Islet precursor cell (in vitro differentiated cells): ENCODE results near the gene WNT9A.

Source experiments
- DNase-seq: peaks from one replicate; pipeline ENCODE4 v3.0.0-alpha.2; 2018

Gene WNT9A

DNA sequence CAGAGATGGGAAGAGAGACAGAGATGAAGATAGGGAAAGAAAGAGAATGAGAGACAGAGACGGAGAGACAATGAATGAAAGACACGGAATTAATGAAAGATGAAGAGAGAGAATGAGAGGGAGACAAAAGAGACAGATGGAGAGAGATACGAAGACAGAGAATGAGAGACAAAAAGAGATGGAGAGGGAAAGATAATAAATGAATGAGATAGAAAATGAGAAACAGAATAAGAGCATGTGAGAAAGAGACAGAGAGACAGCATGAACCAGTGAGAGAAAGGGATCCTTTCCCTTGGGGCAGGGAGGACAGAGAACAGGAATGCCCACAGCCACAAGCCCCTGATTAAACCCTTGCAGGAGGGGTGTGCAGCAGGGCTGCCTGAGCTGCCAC is 5.3 kb upstream of the WNT9A start:
- DNase-seq = no peak

DNA sequence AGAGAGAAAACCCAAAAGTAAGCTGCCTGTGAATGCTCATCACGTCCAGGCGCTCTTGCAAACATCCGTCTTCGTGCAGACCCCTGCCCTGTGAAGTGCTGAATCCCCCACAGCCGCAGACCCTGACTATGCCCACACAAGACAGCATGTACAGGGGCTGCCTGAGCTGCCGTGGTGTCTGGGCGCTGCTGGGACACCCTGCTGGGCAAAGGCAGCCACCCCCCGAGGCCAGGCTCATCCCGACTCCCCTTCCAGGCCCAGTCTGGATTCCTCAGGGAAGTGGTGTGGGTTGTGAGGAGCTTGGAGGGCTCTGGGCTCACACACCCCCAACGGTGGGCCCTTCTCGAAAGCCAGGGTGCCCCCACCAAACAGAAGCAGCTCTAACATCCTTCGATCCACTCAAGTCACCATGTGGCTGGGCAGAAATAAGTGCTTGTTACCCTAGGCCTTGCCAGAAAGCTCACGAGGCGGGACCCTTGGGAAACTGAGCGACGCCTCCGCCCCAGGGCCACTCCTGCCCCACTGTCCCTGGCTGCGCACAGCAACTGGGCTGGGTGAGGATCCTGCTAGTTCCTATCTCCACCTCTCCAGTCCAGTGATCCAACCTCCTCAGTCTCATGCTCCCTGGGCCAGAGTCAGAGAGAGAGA is 4.8 kb upstream of the WNT9A start:
- peak; percentile 51 for DNase-seq

DNA sequence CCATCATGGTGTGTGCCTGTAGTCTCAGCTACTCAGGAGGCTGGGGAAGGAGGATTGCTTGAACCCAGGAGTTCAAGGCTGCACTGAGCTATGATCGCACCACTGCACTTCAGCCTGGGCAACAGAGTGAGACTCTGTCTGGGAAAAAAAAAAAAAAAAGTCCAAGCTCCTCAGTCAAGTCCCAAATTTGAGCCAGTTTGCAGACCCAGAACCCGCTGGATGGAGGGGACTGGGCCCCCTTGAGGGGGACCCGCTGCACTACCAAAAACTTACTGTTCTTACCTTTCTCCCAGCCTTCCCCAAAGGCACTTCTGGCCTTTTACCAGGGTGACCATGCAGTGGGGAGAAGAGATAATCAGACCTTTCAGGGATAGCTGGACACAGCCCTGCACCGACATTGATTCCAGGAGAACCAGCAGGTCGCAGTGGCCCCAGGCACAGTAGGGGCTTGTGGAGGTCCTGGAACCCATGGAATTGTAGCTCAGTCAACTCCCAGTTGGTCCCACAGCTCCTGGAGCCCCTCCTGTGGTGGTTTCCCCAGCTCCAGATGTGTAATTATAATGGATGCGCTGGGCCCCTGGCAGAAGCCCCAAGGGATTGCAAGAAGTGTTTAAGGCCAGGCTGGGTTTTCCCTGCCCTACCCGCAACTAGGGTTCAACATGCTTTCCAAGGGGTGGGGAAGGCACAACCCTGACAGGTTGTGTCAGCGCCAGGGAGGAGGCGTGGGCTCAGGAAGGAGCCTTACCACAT is 4.1 kb upstream of the WNT9A start:
- DNase-seq = peak; percentile 25

DNA sequence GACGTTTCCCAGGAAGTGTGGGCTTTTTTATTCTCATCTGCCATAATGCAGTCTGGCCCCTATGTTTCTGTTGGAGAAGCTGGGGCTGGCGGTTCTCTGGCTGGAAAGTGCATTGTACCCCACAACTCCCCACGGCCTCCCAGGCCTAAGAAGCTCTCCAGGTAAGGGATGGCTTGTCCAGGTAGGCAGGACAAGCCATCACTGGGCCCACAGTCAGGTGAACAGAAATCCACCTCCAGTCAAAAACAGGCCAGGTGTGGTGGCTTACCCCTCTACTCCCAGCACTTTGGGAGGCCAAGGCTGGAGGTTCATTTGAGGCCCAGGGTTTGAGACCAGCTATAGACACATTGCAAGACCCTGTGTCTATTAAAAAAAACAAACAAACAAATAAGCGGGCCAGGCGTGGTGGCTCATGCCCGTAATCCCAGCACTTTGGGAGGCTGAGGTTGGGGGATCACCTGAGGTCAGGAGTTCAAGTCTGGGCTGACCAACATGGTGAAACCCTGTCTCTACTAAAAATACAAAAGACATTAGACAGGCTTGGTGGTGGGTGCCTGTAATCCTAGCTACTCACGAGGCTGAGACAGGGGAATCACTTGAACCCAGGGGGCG is 3.1 kb upstream of the WNT9A start:
- DNase-seq = no peak

DNA sequence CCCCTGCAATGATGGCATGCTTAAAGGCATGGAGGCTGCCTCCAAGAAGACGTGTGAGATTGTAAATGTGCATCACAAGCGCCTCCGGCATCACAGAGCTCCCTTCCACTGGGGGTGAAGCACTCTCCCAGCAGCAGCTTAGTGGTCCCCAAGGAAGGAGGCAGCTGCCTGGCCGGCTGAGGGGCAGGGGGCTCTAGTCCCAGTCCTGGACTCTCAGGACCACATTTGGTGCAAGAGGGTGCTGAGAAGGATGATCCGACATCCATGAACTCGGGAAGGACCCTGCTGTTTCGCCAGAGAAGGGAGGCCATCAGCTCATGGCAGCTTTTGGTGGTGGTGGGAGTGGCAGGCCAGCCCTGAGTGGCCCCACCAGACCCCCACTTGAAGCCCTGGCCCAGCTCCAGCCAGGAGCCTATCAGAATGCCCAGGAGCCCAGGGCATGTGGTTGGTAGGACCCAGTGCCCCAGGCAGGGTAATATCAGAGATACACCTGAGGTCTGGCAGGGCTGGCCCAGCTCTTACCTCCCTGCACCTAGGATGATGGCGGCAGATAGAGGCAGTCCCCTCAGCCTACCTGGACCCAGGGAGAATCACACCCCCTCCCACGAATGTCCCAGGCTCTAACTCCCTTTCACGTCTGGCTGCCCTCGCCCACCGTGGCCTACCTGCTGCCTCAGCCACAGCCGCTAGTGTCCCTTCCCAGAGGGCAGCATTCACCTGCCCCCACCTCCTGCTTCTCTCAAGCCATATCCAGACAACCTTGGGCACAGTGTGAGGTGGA is 2.4 kb upstream of the WNT9A start:
- peak; percentile 53 for DNase-seq

DNA sequence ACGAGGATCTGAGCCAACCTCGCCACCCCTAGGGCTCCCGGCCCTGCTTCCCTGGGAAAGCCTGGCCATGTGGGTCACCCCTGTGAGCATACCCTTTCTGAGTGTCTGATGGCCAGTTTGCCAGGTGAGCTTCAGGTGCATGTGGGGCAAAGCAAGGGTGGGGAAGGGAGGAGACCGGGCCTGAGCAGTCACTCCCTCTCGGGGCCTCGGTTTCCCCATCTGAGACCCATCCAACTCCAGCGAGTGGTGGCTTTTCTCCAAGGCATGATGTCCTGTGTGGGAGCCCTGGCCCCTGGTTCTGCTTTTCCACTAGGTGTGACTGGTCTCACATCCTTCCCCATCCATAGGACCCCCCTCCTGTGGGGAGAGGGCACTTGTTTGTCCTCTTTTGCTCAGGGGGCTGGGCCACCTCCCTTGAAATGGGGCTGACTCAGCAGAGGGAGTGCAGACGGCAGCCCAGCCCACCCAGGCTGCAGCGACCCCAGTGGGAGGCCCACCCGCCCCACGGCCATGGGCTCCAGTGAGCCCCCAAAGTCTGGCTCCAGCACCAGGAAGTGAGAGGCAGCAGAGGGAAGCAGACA is 1.7 kb upstream of the WNT9A start:
- peak; percentile 21 for DNase-seq

DNA sequence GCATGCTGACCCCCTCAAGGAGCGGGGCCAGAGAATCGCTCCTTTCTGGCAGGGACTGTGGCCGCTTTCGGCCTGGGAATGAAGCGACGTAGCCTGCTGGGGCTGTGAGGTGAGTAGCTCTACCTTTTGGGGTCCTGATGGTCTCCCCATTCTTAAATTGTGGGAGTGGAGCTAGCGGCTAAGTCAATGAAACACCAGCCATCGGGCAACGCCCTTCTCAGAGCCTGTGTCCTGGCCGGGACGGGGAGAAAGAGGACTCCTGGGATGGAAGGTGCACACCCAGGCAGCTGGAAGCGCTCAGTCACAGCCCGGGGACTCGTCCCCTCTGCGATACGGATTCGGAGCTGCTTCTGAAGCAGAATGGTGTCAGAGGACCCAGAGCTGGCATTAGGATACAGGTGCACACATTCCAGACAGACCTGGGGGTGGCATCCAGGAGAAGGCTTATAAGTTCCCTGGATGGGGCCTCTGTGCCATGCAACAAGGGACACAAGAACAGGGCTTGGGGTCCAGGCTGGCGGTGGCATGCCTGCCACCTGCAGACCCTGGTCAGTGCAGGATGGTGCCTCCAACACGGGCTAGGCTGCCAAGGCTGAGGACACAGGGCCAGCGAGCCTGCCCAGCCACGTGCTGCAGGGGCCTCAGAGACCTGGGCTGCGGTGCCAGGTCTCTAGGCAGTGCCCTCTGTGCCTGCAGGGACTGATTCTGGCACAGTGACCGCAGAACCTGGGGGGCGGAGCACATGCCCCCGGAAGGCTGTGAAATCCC is 945 bp upstream of the WNT9A start:
- DNase-seq = peak; percentile 64

DNA sequence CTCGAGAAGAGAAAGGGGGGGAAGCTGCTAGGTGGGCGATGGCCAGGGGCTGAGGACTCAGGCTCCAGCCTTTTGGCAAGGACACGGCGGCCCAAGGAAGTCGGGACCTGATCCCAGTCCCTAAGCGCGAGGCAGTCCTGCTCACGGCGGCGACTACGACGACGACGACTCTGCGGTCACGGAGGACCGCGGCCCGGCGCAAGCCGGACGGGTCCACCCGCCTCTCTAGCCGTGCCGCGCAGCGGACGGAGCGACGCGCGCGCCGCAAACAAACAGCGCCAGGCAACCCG is 401 bp downstream of the WNT9A start:
- no peak for DNase-seq

DNA sequence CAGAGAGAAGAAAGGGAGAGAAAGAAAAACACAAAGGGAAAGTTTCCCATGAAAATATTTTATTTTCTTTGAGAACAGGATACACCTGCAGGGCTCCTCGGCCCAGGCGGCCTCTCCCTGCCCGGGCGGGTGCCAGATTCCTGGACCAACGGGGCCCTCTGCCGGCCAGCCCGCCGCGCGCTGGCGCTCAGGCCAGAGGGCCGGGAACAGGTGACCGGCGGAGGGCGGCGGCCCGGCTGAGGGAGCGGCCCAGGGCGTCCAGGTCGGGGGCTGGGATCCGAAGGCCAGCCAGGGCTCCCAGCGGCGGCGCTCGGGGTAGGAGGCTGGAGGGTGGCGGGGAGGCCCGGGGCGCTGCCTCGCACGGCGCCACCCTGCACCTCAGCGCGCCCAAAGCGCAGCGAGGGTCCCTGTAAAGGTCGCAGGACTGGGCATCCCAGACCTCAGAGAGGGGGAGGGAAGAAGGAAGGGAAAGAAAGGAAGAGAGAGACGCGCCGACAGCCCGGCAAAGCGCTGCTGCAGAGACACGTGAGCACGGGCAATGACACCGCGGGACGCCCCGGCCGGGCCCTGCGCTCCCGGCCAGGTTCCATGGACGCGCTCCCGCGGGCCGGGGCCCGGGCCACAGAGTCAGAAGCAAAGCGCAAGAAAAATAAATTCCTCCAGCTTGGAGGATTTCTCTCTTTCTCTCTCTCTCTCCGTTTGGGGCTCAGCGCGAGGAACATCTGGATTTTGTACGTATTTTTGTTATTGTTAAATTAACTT is 927 bp downstream of the WNT9A start:
- DNase-seq = peak; percentile 91

DNA sequence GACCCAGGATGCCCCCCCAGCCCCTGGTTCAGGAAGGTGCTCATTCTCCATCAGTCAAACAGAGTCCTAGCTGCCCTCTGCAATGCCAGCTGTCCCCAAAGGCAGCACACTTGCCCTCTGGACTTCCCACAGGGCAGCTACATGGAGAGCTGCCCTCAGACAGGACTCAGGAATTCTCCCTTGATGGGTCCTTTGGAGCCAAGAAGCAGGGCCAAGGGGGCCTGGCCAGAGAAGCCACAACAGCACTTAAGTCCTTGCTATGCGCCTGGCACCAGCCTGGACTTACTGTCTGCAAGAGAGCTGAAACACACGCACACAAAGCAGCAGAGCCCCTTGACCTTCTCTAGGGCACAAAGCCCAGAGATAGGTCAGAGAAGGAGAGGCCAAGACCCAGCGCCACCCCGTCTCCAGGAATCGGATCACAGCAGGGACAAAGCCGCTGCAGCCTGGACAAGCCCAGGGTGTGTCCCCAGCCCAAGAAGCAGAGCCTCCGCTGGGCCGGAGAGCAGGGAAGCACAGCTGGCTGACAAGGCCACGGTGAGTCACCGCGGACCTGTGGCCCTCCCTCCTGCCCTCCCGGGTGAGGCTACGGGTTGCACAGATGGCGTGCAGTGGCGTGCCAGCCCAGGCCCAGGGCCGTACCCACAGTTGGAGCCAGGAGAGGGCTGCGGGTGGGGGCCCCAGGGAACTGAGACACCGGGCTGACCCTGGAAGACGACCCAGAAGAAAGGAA is 1.7 kb downstream of the WNT9A start:
- peak; percentile 81 for DNase-seq

DNA sequence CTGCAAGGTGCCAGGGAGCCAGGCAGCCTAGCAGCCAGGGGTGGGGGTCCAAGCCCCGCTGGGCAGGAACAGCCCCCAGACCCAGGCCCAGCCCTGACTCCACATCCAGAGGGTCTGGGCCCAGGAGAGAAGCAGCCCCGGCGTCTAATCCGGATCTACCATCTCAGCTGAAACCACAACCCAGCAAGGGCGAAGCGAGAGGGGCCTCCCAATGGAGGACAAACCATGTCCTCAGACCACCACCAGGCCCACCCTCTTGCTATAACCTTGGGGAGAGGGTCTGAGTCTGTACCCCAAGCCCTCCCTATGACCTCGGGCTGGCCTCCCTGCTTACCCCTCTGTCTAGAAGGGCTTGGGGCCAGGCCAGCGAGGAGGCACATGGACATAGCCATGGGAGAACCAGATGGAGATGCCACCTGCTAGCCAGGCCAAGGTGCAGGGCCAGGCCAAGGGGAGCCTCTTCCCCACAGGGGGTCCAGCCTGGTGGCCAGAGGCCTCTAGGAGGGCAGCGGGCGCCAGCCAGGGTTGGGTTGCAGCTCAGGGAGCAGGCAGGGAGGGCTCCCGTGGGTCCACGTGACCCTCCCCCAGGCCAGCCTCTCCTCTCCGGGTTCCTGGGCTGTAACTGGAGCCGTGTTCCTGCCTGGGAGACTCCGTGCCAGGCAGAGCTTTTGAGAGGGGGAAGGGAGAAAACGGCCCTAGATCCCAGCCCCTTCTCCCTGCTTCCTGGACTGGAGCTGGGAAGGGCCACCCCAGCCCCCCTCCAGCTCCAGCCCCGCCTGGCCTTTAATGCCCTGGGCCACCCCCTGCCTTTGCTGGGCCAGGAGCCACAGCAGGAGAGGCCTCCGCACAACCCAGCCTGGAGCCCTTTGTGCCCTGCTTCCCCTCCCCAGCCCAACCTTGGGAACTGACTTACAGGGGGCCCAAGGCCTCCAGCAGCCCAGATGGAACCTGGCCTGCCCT is 2.5 kb downstream of the WNT9A start:
- DNase-seq = peak; percentile 54

DNA sequence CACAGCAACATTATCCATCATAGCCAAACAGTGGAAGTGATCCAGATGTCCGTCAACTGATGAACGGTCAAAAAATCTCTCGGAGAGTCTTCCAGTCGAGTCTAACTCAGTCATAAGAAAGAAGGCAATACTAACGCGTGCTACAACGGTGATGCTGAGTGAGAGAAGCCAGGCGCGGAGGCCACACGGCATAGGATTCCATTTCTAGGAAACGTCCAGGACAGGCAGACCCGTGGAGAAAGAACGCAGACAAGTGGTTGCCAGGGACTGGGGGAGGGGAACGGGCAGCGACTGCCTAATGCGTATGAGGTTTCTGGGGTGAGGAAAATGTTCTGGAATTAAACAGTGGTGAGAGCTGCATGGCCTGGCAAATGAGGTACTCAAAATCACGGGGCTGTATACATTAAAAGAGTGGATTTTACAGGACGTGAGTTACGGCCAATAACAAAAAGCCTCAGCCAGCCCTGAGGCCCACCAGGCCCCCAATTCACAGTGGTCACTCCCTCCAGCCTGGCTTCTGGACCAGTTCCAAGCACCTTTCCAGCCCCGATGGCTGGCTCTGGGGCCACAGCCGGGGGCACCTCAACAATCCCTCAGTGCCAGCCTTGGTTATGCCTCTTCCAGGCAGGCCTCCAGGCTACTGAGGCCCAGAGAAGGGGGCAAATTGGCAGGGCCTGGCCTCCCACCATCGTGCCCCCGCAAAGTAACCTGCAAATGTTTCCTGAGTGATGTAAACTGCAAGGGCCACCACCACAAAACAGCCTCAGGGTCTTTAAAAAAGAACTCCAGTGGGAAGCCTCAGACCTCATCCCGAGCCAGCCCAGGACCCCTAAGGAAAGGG is 3.4 kb downstream of the WNT9A start:
- peak; percentile 47 for DNase-seq

DNA sequence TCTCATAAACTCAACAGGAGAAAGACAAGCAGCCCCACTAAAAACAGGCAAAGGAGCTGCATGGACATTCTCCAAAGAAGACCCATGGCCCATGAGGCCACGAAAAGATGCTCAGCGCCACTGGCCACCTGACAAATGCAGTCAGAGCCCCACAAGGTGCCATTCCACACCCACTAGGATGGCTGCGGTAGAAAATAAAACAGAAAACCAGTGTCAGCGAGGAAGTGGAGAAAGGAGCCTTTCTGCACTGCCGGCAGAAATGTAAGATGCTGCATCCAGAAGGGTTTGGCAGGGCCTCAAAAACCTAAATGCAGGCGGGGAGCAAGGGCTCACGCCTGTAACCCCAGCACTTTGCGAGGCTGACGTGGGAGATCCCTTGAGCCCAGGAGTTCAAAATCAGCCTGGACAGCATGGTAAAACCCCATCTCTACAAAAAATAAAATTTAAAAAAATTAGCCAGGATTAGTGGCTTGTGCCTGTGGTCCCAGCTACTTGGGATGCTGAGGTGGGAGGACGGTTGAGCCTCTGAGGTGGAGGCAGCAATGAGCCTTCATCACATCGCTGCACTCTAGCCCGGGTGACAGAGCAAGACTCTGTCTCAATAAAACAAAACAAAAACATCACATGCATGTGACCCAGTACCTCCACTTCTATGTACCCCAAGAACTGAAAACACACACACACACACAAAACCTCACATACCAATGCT is 4.2 kb downstream of the WNT9A start:
- no peak for DNase-seq

DNA sequence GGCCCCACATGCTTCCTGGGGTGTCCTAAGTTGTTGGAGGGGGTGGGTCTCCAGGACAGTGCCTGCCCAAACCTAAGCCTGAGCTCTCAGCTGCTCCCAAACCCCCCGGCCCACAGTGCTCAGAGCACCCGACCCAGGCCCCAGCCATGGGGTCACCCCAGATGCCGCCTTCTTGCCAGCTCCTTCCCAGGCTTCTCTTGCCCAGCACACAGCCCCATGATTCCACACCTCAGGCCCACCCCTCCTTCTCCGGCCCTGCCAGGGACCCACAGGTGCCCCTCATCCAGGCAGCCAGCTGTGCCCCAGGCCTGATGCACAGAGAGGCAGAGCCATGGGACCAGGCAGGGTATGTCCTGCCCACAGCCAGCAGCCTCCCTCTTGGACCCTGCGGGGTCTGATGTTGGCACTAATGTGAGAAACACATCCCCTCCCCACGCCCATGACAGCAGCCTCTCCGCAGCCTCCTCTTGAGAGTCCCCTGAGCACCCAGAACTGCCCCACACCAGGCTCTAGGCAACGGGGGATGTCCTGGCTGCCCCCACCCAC is 4.9 kb downstream of the WNT9A start:
- DNase-seq = peak; percentile 47

DNA sequence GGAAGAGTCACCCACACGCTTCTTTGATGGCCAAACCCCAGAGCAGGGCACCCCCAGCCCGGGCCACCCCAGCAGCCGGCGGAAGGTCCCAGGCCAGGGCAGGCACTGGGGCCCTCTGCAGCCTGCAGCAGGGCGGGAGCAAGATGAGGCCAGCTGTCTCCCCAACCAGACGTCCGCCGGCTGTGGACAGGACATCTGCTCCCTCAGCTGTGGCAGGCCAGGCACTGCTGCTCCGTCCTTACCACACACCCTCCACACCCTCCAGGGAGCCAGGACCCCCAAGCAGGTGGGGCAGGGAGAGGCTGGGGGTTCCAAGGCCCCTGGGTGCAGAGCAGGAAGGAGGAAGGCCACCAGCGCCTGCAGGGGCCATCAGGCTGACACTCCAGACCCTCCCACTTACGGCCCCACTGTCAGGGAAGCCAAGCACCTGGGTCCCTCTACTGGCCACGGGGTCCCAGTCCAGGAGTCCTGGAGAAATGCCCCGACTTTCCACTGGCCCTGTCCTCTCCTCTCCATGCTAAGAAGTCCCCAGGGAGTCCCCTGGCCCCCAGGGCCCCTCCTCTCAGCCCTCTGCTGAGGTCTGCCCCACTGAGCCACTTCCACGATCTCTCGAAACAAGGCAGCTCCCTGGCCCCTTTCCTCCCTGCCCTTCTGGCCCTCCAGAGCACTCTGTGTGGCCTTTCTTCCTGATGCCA is 5.6 kb downstream of the WNT9A start:
- DNase-seq = peak; percentile 57

DNA sequence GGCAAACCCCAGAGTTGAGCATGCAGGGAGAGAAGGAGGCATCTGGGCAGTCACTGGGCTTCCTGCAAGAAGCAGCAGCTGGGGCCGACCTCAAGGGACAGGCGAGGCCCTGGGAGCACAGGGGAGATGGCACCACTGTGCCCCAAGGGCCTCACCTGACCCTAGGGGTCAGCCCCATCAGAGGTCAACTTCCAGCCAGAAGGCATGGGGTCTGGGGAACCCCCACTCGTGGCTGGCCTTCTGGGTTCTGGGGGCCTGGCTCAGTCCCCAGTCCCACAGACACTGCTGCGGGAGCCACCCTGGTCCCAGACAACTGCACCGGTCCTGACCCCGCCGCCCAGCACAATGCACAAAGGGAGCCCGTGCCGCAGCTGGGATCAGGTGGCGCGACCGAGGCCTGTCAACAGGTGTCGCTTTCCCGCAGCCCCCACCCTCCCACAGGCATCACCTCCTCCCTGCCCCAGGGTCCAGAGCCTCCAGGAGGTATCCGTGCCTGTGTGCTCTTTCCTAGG is 6.2 kb downstream of the WNT9A start:
- peak; percentile 54 for DNase-seq

DNA sequence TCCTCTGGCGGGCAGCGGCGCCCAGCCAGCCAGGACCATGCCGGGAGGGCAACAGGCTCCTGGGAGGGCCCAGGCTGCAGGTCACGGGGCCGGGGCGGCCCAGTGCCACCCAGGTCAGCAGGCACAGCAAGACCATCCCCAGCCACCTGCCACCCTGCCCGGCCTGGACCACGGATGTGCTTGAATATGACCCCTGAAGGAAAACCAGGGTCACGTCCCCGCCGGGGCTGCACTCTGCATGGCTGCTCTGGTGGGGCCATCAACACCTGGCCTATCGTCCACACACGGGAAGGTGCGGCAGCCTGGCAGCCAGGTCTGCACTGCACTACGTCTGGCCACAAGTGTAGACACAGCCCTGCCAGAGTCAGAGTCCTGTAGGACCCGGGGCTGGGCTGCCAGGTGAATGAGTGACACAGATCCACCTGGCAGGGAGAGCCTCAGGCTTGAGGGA is 6.9 kb downstream of the WNT9A start:
- DNase-seq = peak; percentile 35
